ENCODE results near the gene STARD5. TPM values are rescaled to one million over a fixed set of nuclear protein-coding genes. Genes with fewer than 3 reads are reported as not detected.
A peak's percentile ranks its signal among the peaks of the same experiment; 100 is the strongest.

Gene STARD5
- total RNA-seq, 1 donor from 2014 or later: 5.2 TPM

DNA sequence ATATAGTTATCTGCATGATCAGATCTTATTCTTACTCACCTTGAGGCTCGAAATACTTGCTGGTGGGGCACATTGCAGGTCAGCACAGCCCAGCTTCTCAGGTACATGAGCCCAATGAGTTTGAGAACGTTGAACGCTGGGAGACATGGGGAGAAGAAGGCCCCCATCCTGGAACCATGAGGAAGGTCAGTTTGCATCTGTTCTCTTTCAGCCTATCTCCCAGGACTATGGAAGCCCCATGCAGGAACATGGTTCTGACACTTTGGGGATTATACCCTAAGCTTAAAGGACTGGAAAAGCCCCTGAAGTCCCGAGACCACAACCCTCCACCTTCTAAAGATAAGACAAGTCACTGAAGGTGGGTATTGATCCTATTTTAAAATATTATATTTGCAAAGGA is 17.4 kb upstream of the STARD5 start:
- intact Hi-C loops (cut with DNase I): no loop called here
- TF ChIP-seq, protein P1, sequence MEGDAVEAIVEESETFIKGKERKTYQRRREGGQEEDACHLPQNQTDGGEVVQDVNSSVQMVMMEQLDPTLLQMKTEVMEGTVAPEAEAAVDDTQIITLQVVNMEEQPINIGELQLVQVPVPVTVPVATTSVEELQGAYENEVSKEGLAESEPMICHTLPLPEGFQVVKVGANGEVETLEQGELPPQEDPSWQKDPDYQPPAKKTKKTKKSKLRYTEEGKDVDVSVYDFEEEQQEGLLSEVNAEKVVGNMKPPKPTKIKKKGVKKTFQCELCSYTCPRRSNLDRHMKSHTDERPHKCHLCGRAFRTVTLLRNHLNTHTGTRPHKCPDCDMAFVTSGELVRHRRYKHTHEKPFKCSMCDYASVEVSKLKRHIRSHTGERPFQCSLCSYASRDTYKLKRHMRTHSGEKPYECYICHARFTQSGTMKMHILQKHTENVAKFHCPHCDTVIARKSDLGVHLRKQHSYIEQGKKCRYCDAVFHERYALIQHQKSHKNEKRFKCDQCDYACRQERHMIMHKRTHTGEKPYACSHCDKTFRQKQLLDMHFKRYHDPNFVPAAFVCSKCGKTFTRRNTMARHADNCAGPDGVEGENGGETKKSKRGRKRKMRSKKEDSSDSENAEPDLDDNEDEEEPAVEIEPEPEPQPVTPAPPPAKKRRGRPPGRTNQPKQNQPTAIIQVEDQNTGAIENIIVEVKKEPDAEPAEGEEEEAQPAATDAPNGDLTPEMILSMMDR (IDR thresholded peaks at IDR 0.05): no peak
- H3K4me3 ChIP-seq: no peak overlapping the region
- no peaks in the 10 kb centered on the region for H3K27me3 ChIP-seq (ENCODE audit: low read depth)
- ATAC-seq (no peak), DNase-seq (no peak)
- H3K36me3 ChIP-seq: no peaks in the 10 kb centered on the region
- no peaks in the 10 kb centered on the region for H3K9me3 ChIP-seq
- no peak overlapping the region for H3K27ac ChIP-seq
- peaks cover 5% of the 10 kb centered on the region for H3K4me1 ChIP-seq

- intact Hi-C loops (cut with DNase I): no loop called here
- no peak overlapping the region for H3K27ac ChIP-seq
- peaks cover 5% of the 10 kb centered on the region for H3K4me1 ChIP-seq
Observed at GRCh38 chr15:81339851-81340250, 15.9 kb upstream of the STARD5 start.

DNA sequence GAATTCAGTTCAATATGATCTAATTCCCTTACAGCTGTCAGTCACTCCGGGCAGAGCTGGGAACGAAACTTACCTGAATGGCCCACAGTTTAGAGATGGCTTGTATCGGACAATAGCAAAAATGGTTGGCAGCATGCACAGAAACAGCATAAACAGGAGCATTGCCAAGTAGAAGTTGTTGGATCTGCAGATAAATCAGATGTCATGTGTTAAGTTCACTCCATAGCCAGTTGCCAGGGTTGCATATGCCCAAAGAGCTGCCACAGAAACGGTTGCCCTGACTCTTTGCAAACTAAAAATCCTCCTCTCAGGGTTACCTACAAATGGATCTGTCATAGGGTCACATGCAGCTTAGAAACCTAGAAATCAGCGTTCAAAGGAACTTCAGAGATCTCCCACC is 15.4 kb upstream of the STARD5 start:
- intact Hi-C loops (cut with DNase I): no loop called here
- ATAC-seq (no peak), DNase-seq (no peak)
- H3K4me3 ChIP-seq: no peak overlapping the region
- TF ChIP-seq, protein P1 (IDR thresholded peaks at IDR 0.05): no peak
- no peaks in the 10 kb centered on the region for H3K9me3 ChIP-seq
- H3K27ac ChIP-seq: no peak overlapping the region
- no peaks in the 10 kb centered on the region for H3K27me3 ChIP-seq (ENCODE audit: low read depth)
- no peaks in the 10 kb centered on the region for H3K36me3 ChIP-seq
- peaks cover 5% of the 10 kb centered on the region for H3K4me1 ChIP-seq

More at GRCh38 chr15:81339851-81340250, 15.9 kb upstream of the STARD5 start:
- no peaks in the 10 kb centered on the region for H3K36me3 ChIP-seq
- no peaks in the 10 kb centered on the region for H3K27me3 ChIP-seq (ENCODE audit: low read depth)
- H3K9me3 ChIP-seq: no peaks in the 10 kb centered on the region
- ATAC-seq (no peak), DNase-seq (no peak)
- TF ChIP-seq, protein P1 (IDR thresholded peaks at IDR 0.05): no peak
- H3K4me3 ChIP-seq: no peak overlapping the region

GRCh38 chr15:81338170-81339007 is 14.4 kb upstream of the STARD5 start:
- ATAC-seq: peak; percentile 48 to 49
- no peak for DNase-seq
- H3K4me1 ChIP-seq: peaks cover 5% of the 10 kb centered on the region
- TF ChIP-seq, protein P1 (IDR thresholded peaks at IDR 0.05): no peak
- intact Hi-C loops (cut with DNase I): no loop called here
- no peak overlapping the region for H3K27ac ChIP-seq
- no peaks in the 10 kb centered on the region for H3K27me3 ChIP-seq (ENCODE audit: low read depth)
- H3K4me3 ChIP-seq: no peak overlapping the region
- no peaks in the 10 kb centered on the region for H3K9me3 ChIP-seq
- no peaks in the 10 kb centered on the region for H3K36me3 ChIP-seq

DNA sequence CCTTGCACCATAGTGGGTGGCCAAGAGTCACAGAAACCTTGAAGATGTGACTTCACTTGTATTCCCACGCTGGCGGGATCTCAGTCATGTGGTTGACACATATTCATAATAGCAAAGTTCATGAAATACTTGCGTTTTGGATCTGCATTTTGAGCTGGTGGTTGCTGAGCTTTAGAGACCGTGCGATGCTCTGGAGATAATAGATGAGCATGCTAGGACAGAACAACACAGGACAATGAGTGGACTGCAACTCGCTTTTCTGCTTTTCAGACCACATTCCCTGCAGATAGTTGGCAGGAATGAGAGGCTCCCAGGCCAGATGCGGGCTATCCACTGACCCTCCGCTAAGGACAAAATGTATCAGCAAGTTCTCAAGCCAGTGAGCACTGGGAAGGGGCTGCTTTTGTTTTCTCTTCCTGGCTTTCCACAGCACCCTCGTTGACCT is 13.8 kb upstream of the STARD5 start:
- TF ChIP-seq, protein P1 (IDR thresholded peaks at IDR 0.05): no peak
- H3K4me3 ChIP-seq: no peak overlapping the region
- no peaks in the 10 kb centered on the region for H3K36me3 ChIP-seq
- peaks cover 5% of the 10 kb centered on the region for H3K4me1 ChIP-seq
- DNase-seq (no peak), ATAC-seq (no peak)
- H3K9me3 ChIP-seq: no peaks in the 10 kb centered on the region
- H3K27me3 ChIP-seq (ENCODE audit: low read depth): no peaks in the 10 kb centered on the region
- intact Hi-C loops (cut with DNase I): no loop called here
- no peak overlapping the region for H3K27ac ChIP-seq
